Mesenchymal stem cell (in vitro differentiated cells and primary cell): ENCODE results near the gene COL6A3.
A peak's percentile ranks its signal among the peaks of the same experiment; 100 is the strongest.

Experiments
- DNase-seq: peaks from one replicate; pipeline ENCODE4 v3.0.0-alpha.2; 2013
- H2AFZ ChIP-seq: one replicate; pipeline ENCODE4 v1.6.1; 2013; ENCODE audit warnings: low read depth, mild to moderate bottlenecking, control low read depth, inconsistent platforms, low read length, moderate library complexity
- H2AK5ac ChIP-seq: 2 replicates; pipeline ENCODE4 v1.6.1; 2013; ENCODE audit warnings: low read length, moderate library complexity, mild to moderate bottlenecking, inconsistent platforms; ENCODE audit not compliant: severe bottlenecking
- H2BK120ac ChIP-seq: one replicate; pipeline ENCODE4 v1.6.1; 2013; ENCODE audit warnings: low read depth, mild to moderate bottlenecking, inconsistent platforms, low read length, moderate library complexity
- H2BK12ac ChIP-seq, 2 experiments: one replicate each; pipeline ENCODE4 v1.6.1; 2013; ENCODE audit warnings: inconsistent platforms in 2 of 2, low read length in 2 of 2, mild to moderate bottlenecking in 2 of 2, moderate library complexity in 2 of 2, control low read depth in 1 of 2
- H2BK15ac ChIP-seq: one replicate; pipeline ENCODE4 v1.6.1; 2013; ENCODE audit warnings: mild to moderate bottlenecking, low read depth, inconsistent platforms; ENCODE audit not compliant: poor library complexity, severe bottlenecking
- H2BK5ac ChIP-seq: 2 replicates; pipeline ENCODE4 v1.6.1; 2013; ENCODE audit warnings: low read depth, mild to moderate bottlenecking, low read length, control low read depth, inconsistent platforms; ENCODE audit not compliant: poor library complexity, severe bottlenecking
- H3K14ac ChIP-seq, 2 experiments: one replicate each; pipeline ENCODE4 v1.6.1; 2013; ENCODE audit warnings: inconsistent platforms in 2 of 2, low read length in 2 of 2, control low read depth in 1 of 2, mild to moderate bottlenecking in 1 of 2, moderate library complexity in 1 of 2
- H3K18ac ChIP-seq, 2 experiments: one replicate each; pipeline ENCODE4 v1.6.1; 2013; ENCODE audit warnings: inconsistent platforms in 2 of 2, low read length in 2 of 2, control low read depth in 1 of 2, low read depth in 1 of 2, mild to moderate bottlenecking in 1 of 2
- H3K23ac ChIP-seq, 2 experiments: one replicate each; pipeline ENCODE4 v1.6.1; 2013; ENCODE audit warnings: inconsistent platforms in 2 of 2, low read length in 2 of 2, mild to moderate bottlenecking in 2 of 2, moderate library complexity in 2 of 2, control low read depth in 1 of 2
- H3K27ac ChIP-seq: 2 replicates; pipeline ENCODE4 v1.5.1; 2013; ENCODE audit warnings: mild to moderate bottlenecking, moderate library complexity, low read length, control low read depth, inconsistent platforms; ENCODE audit not compliant: poor library complexity, severe bottlenecking
- H3K27me3 ChIP-seq, 2 experiments: 2 replicates each; pipeline versions ENCODE4 v1.6.1 to v1.7.0; 2013; ENCODE audit warnings: low read length in 2 of 2, mild to moderate bottlenecking in 2 of 2, moderate library complexity in 2 of 2, control low read depth in 1 of 2, inconsistent platforms in 1 of 2; ENCODE audit not compliant: control insufficient read depth in 1 of 2, insufficient read depth in 1 of 2
- H3K36me3 ChIP-seq, 2 experiments: 2 replicates each; pipeline versions ENCODE4 v1.6.1 to v1.7.0; 2013; ENCODE audit warnings: low read length in 2 of 2, control low read depth in 1 of 2, inconsistent platforms in 1 of 2, low read depth in 1 of 2, mild to moderate bottlenecking in 1 of 2; ENCODE audit not compliant: insufficient read depth in 2 of 2, control insufficient read depth in 1 of 2
- H3K4ac ChIP-seq, 2 experiments: one replicate each; pipeline ENCODE4 v1.6.1; 2013; ENCODE audit warnings: inconsistent platforms in 2 of 2, low read length in 2 of 2, mild to moderate bottlenecking in 2 of 2, moderate library complexity in 2 of 2, control low read depth in 1 of 2, low read depth in 1 of 2
- H3K4me1 ChIP-seq: 2 replicates; pipeline ENCODE4 v1.6.1; 2013; ENCODE audit warnings: low read depth, low read length, control low read depth; ENCODE audit not compliant: control insufficient read depth, insufficient read depth
- H3K4me2 ChIP-seq: 2 replicates; pipeline ENCODE4 v1.6.1; 2013; ENCODE audit warnings: low read length, mild to moderate bottlenecking, inconsistent platforms; ENCODE audit not compliant: poor library complexity, severe bottlenecking
- H3K4me3 ChIP-seq, 2 experiments: 2 replicates each; pipeline versions ENCODE4 v1.5.1 to v1.7.0; 2013; ENCODE audit warnings: low read length in 2 of 2, mild to moderate bottlenecking in 2 of 2, control low read depth in 1 of 2, low read depth in 1 of 2; ENCODE audit not compliant: insufficient read depth in 1 of 2
- H3K79me1 ChIP-seq: replicated peaks from 2 replicates; pipeline ENCODE4 v1.6.1; 2013; ENCODE audit warnings: mild to moderate bottlenecking, control low read depth, low read length, inconsistent platforms; ENCODE audit not compliant: poor library complexity, severe bottlenecking
- H3K9ac ChIP-seq: 2 replicates; pipeline ENCODE4 v1.7.0; 2013; ENCODE audit warnings: mild to moderate bottlenecking, low read length, moderate library complexity
- H3K9me3 ChIP-seq: 2 replicates; pipeline ENCODE4 v1.7.0; 2013; ENCODE audit warnings: mild to moderate bottlenecking, low read length; ENCODE audit not compliant: control insufficient read depth
- H4K8ac ChIP-seq: one replicate; pipeline ENCODE4 v1.6.1; 2013; ENCODE audit warnings: inconsistent platforms, mild to moderate bottlenecking, low read length, moderate library complexity
- H4K91ac ChIP-seq: one replicate; pipeline ENCODE4 v1.6.1; 2013; ENCODE audit warnings: mild to moderate bottlenecking, low read length, inconsistent platforms
- WGBS: methylation state at CpG from one replicate; pipeline ENCODE4 v1.1.7; 2013; ENCODE audit warnings: mixed read lengths; 5-methylcytosine and 5-hydroxymethylcytosine counted together

COL6A3 gene

DNA sequence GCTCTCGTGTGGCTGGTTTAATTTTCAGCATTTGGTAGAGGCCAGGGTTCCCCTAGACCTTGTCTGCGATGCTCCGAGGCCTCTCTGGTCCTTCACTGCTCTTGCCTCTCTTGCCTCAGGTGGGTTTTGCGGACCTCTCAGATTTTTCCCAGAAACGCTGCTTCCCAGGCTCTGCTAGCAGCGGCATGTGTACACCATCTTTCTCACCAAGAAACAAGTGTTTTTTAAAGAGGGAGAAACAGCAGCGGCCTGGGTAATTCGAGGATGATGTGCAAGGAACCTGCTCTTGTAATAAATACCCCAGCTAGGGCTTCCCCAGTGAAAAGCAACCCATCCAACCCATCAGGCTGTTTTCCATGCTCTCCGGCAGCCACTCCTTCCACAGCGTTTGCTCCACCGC is 33.5 kb upstream of the COL6A3 start:
- Histone ChIP-seq H3K4me2 (no peak overlapping the region), H3K36me3 (no peaks in the 10 kb centered on the region), H3K9me3 (no peaks in the 10 kb centered on the region), H2BK15ac (peak overlapping the region; percentile 91), H2AFZ (no peak overlapping the region), H3K27me3 (no peaks in the 10 kb centered on the region), H3K18ac (peak overlapping the region; percentile 80 to 93), H3K27ac (no peak overlapping the region), H4K91ac (peak overlapping the region; percentile 28), H3K4me3 (no peak overlapping the region), H2BK5ac (no peak overlapping the region), H3K4me1 (peaks cover 4% of the 10 kb centered on the region), H2AK5ac (no peak overlapping the region), H3K23ac (no peak overlapping the region), H2BK12ac (peak overlapping the region; percentile 93 to 100), H3K14ac (no peak overlapping the region), H3K9ac (no peak overlapping the region), H3K79me1 (no peaks in the 10 kb centered on the region), H2BK120ac (peak overlapping the region; percentile 77), H3K4ac (peak overlapping the region in 1 of 2 experiments; percentile 32), H4K8ac (no peak overlapping the region)
- no peak for DNase-seq
- 98% methylated on average over 11 of the region's 11 CpGs for WGBS

- H3K36me3 ChIP-seq: no peaks in the 10 kb centered on the region
- no peak for DNase-seq
- peak overlapping the region; percentile 77 to 81 for H3K18ac ChIP-seq
- no peak overlapping the region for H3K9ac ChIP-seq
- peak overlapping the region; percentile 83 for H4K8ac ChIP-seq
- no peaks in the 10 kb centered on the region for H3K79me1 ChIP-seq
- peak overlapping the region; percentile 71 to 83 for H3K4ac ChIP-seq
- WGBS: 97% methylated on average over 4 of the region's 6 CpGs
- no peak overlapping the region for H3K27ac ChIP-seq
- H2BK12ac ChIP-seq: peak overlapping the region; percentile 86 to 97
- no peak overlapping the region for H2BK5ac ChIP-seq
- peak overlapping the region in 1 of 2 experiments; percentile 5 for H3K14ac ChIP-seq
- H3K4me1 ChIP-seq: peaks cover 4% of the 10 kb centered on the region
- H3K4me3 ChIP-seq: no peak overlapping the region
- no peak overlapping the region for H3K23ac ChIP-seq
- H4K91ac ChIP-seq: peak overlapping the region; percentile 95
- no peaks in the 10 kb centered on the region for H3K9me3 ChIP-seq
- no peak overlapping the region for H2BK120ac ChIP-seq
- H2AFZ ChIP-seq: no peak overlapping the region
- H3K27me3 ChIP-seq: no peaks in the 10 kb centered on the region
- H2BK15ac ChIP-seq: peak overlapping the region; percentile 77
- H2AK5ac ChIP-seq: no peak overlapping the region
- H3K4me2 ChIP-seq: no peak overlapping the region
Observed at GRCh38 chr2:237446338-237446665, 32.3 kb upstream of the COL6A3 start.

- no peak overlapping the region for H2BK5ac ChIP-seq
- no peak for DNase-seq
- no peak overlapping the region for H3K23ac ChIP-seq
- no peaks in the 10 kb centered on the region for H3K27me3 ChIP-seq
- peaks cover 6% of the 10 kb centered on the region for H3K4me1 ChIP-seq
- H2BK120ac ChIP-seq: peak overlapping the region; percentile 50
- peak overlapping the region; percentile 95 for H4K91ac ChIP-seq
- no peak overlapping the region for H3K9ac ChIP-seq
- H2BK12ac ChIP-seq: peak overlapping the region; percentile 86 to 97
- peak overlapping the region in 1 of 2 experiments; percentile 5 for H3K14ac ChIP-seq
- WGBS: 95% methylated on average over 26 of the region's 26 CpGs
- H3K4me2 ChIP-seq: no peak overlapping the region
- peak overlapping the region; percentile 71 to 83 for H3K4ac ChIP-seq
- H3K27ac ChIP-seq: no peak overlapping the region
- H4K8ac ChIP-seq: peak overlapping the region; percentile 83
- H2BK15ac ChIP-seq: peak overlapping the region; percentile 77
- peak overlapping the region; percentile 80 to 81 for H3K18ac ChIP-seq
- no peaks in the 10 kb centered on the region for H3K36me3 ChIP-seq
- no peak overlapping the region for H2AK5ac ChIP-seq
- H3K4me3 ChIP-seq: no peak overlapping the region
- H2AFZ ChIP-seq: no peak overlapping the region
- H3K79me1 ChIP-seq: no peaks in the 10 kb centered on the region
- no peaks in the 10 kb centered on the region for H3K9me3 ChIP-seq
Observed at GRCh38 chr2:237445611-237446337, 31.8 kb upstream of the COL6A3 start.

GRCh38 chr2:237444071-237444470 is 30.1 kb upstream of the COL6A3 start:
- H3K9ac ChIP-seq: no peak overlapping the region
- no peak overlapping the region for H2AFZ ChIP-seq
- peaks cover 6% of the 10 kb centered on the region for H3K4me1 ChIP-seq
- H4K91ac ChIP-seq: peak overlapping the region; percentile 97
- no peak overlapping the region for H2AK5ac ChIP-seq
- peak overlapping the region; percentile 96 to 97 for H3K18ac ChIP-seq
- no peak overlapping the region for H3K4me3 ChIP-seq
- H3K9me3 ChIP-seq: no peaks in the 10 kb centered on the region
- H3K27me3 ChIP-seq: no peaks in the 10 kb centered on the region
- H3K79me1 ChIP-seq: no peaks in the 10 kb centered on the region
- peak overlapping the region; percentile 7 to 94 for H3K4ac ChIP-seq
- 36% methylated on average over 2 of the region's 2 CpGs for WGBS
- no peak overlapping the region for H2BK5ac ChIP-seq
- no peak overlapping the region for H3K27ac ChIP-seq
- peak overlapping the region; percentile 23 for H2BK120ac ChIP-seq
- H3K4me2 ChIP-seq: no peak overlapping the region
- H4K8ac ChIP-seq: peak overlapping the region; percentile 33
- H2BK15ac ChIP-seq: no peak overlapping the region
- DNase-seq: peak; percentile 62
- H3K23ac ChIP-seq: peak overlapping the region in 1 of 2 experiments; percentile 46
- H2BK12ac ChIP-seq: peak overlapping the region; percentile 98 to 99
- no peaks in the 10 kb centered on the region for H3K36me3 ChIP-seq
- H3K14ac ChIP-seq: peak overlapping the region in 1 of 2 experiments; percentile 85
